ENCODE measurements around the gene CYTH1.
"Not testable (repeated sequence)": the region's sequence is repeated elsewhere in the genome, so short reads cannot be mapped to it uniquely, and the experiment has no call there.

The CYTH1 gene

DNA sequence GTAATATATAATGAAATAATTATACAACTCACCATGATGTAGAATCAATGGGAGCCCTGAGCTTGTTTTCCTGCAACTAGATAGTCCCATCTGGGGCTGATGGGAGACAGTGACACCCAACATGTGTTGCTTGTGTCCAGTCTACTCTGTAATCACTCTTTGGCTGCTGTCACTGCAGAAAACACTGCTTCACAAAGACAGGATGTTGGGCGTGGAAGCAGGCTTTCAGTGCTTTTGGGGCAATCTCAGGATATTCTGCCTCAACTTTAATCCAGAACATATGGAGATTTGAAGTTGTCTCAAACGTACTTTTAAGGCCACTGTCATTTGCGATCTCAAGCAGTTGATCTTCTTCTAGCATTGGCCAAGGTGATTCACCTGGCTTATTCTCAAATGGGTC is 94.9 kb downstream of the CYTH1 start:
- DNase-seq (ENCODE audit: low read depth), result no peak

DNA sequence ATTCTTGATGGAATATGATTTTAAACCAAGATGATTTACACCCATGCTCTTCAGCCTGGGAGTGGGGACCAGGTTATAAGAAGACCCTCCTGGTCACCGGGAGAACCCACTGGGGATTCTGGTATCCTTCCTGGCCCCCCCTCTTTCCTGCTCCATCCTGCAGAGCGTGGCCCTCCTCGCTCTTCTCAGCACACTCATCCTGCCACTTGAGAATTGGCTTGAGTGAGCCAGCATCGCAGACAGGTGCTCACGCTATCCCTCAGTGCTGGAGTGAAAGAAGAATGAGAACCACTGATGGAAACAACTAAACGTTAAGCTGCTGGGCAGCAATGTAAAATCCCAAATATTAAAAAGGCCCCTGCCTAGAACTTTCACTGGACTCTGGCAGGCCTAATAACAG is 98.0 kb downstream of the CYTH1 start:
- no peak for DNase-seq (ENCODE audit: low read depth)

DNA sequence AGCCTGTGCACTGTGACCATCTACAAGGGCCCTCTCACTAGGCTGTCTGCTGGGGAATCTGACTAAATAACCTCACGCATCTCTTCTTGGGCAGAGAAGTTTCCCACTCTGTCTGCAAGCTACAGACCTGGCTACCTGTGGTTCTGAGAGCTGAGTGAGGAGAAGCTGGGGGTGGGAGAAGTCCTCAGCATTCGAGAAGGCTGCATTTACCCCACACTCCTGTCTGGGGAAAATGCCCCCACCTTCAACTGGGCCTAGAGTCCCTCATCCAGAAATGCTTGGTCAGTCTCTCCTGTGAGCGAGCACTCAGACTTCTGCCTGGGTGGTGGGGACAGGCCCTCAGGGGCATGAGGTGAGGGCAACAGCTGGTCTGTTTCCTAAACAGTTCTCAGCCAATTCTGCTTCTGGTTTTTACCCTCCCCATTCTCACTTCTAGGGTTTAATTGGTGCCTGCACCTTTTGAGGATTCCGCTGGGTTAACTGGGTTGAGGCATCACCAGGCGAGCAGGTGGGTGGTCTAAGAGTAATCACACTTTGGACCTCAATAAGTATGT is 98.6 kb downstream of the CYTH1 start:
- no peak for DNase-seq (ENCODE audit: low read depth)

DNA sequence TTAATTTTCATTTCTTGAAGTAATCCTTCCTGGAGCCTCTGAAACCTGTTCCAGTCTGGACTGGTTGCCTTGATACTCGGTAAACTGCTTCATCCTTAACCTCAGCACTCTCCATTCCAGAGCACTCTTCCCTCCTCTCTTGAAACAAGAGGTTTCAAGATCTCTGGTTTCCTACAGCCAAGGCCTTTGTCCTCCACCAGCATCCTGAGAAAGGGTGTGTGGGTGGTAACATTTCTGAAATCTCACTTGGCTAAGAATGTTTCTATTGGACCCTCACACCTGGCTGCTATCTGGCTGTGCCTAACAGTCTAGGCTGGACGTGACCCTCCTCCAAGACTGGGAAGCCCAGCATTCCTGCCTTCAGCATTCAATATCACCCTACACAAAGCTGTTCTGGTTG is 99.7 kb downstream of the CYTH1 start:
- DNase-seq (ENCODE audit: low read depth), result no peak

DNA sequence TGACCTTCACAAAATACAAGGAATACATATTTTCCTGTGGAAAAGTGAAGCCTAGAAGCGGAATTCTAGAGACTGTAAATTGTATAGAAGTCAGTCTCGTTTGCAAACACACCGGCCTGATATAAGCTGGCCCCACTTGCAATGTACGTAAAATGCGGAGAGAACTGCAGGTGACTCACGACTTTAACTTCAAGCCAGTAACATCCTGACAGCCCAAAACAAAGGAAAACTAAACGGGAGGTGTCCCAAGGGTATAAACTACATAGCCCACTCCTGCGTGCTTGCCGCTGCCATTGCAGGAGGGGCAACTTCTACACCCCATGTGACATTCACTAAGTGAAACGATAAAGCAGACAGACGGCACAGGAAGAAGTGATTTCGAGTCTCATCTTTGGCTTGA is 101.6 kb downstream of the CYTH1 start:
- DNase-seq (ENCODE audit: low read depth), result no peak

DNA sequence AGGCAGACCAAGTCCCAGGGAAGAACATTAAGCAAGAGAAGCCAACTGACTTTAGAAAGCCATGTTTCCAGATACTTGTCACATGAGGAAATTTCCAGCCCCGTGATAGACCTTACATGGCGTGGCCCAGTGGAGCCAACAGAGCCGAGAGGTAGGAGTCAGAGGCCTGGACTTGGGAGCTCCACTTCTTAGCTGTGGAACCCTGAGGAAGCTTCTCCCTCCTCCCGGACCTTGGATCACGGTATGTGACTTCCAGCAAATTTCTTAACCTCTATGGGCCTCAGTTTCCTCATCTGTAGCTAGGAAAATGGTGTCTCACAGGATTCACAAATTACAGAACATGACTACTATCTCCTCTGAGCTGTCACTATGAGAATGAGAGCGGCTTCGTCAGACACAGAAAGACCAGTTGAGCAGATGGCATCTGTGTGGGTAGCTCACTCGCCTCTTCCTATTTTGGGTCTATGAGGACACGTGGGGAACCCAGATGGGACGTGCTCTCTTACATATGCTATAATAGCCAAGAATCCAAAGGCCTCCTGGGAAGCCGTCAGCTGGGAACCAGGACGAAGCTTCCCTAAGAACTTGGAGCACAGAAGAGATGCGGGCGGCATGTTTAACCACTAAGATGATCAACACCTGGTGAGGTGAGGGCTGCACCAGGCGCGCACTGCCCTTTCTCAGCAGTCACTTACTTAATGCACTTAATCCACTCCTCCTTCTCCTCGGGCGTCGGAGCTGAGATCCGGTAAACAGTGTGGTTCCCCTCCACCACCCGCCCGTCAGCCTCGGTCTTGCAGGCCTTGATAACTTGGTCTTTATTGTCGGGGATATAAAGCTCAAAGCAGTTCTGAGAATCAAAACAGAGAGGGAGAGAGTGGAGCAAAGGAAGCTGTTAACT is 102.3 kb downstream of the CYTH1 start:
- no peak for DNase-seq (ENCODE audit: low read depth)

DNA sequence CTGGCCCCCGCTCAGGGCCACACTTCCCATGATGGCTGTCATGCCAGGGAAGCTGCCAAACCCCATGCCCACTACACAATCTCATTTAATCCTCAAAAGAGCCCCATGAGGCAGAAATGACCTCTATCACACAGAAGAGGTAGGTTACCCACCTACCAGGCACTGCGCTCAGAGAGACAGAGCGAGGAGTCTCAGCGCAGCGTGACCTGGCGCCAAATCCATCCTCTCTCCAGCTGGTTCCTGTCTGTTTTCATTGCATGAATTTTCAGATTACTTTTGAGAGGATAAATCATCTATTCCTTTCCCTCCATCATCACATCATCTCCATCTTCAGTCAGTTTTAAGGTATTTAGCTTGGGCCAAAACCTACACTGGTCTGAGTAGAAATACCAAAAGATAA is 103.4 kb downstream of the CYTH1 start:
- DNase-seq (ENCODE audit: low read depth), result no peak

DNA sequence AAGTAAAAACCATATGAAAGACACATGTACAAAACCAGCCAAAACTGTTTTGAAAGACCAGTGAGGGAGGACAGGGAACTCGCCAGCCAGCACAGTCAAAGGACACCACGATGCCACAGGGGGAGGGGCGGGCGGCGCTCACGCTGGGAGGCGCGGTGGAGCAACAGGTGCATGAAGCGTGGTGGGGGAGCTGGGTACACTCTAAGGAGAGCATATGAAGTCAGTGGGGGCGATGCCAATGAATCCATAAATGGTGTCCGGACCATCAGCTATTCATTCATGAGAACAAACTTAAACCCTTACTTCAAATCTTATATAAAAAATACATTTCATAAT is 103.9 kb downstream of the CYTH1 start:
- no peak for DNase-seq (ENCODE audit: low read depth)

DNA sequence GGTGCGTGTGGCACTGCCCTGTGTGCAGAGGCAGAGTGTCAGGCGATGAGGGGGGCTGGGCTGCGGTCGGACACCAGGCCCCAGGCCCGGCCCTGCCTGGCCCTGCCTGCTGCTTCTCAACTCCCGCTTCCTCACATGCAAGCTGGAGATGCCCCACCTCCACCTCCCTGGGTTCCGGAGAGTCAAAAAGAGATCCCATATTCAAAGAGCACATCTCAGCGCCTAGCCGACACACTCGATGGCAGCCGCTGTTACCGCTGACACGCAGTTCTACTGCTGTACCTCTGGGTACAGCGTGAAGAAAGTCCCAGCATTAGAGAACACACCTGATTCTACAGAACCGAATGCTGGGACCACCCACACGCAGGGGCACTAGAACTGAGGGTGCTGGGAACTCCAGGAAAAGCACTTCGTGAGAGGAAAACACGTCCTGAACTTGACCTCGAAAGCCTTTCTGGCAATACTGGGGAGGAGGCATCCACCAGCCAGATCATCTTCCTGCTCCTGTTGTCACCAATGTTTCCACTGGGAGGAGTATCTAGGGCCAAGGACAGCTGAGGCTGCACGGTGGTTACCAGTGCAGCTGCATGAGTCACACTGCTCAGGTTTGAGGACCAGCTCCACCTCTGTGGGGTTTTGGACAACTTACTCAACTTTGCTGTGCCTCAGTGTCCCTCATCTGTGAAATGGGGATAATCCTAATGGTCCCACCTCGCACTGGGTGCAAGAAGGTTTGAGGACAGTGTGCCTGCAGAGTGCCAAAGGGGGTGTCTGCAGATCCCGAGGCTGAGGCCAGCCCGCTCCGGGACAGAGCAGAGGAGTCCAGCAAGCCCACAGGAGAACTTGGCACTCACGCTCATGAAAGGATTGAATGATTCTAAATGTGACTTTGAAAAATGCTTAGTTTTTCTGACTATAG is 104.5 kb downstream of the CYTH1 start:
- DNase-seq (ENCODE audit: low read depth), result no peak

DNA sequence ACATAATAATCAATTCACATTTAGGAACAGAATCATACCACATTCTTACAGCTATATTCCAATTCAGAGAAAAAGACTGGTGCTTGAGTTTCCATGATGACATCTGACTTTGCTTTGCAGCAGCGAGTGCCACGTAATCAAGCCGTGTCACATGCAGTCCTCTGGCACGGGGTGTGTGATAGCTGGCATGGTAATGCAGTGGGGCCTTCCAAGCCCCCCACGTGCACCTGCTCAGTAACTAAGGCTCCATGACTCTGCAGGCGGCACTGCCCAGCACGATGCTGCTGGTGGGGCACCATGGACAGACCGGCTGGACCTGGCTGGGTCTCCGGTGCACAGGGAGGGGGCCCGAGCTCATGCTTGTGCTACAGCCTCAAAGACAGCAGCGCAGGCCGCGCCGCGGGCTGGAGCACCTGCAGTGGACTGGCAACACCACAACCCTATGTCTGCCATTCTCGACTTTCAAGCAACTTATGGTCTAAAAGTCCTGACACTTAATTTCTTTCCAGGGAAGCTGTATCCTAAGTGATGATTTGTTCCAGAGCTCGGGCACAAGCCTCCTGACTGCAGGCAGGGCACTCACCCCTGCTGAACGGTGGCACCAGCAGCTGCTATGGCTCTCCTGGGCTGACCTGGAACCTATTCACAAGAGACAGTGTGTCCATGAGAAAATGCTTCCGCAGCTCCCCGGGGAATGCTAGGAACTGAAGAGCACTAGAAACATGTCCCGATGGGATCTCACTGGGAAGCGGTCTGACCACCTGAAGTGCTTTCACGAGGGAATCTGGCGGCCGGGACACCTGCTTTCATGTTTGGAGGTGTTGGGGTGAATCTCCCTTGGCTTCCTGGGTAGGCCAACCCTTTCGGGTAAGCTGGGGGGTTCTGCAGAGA is 105.4 kb downstream of the CYTH1 start:
- DNase-seq (ENCODE audit: low read depth), result no peak

DNA sequence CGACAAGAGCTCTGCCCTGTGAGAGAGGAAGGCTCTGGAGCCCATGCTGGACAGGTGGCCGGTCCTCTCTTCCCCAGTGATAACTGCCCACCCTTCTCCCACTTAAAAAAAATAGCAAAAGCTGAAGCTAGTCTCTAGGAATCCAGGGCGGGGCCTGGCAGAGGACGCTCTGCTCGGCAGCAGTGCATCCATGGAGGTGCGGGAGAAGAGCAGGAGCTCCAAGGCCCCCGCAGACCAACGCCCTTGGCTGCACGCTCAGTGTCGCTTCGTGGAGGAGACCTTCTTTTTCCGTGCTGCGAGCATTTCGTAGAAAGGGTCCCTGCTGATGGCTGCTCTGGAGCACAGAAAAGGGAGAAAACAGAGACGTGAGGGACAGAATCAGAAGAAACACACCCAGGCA is 106.2 kb downstream of the CYTH1 start:
- DNase-seq (ENCODE audit: low read depth), result no peak

DNA sequence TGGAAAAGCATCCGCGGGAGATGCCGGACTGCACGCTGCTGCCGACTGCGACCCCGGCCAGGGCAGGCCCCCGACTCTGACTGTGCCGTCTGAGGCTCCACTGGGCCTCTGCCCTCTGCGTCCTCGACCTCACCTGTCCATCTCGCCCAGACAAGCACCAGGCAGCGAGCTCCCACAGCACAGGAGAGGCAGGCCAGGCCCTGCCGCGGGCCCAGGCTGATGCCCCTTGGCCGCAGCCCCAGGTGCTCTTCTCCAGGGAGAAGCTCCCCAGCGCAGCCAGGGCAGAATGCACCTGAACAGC is 106.8 kb downstream of the CYTH1 start:
- no peak for DNase-seq (ENCODE audit: low read depth)

DNA sequence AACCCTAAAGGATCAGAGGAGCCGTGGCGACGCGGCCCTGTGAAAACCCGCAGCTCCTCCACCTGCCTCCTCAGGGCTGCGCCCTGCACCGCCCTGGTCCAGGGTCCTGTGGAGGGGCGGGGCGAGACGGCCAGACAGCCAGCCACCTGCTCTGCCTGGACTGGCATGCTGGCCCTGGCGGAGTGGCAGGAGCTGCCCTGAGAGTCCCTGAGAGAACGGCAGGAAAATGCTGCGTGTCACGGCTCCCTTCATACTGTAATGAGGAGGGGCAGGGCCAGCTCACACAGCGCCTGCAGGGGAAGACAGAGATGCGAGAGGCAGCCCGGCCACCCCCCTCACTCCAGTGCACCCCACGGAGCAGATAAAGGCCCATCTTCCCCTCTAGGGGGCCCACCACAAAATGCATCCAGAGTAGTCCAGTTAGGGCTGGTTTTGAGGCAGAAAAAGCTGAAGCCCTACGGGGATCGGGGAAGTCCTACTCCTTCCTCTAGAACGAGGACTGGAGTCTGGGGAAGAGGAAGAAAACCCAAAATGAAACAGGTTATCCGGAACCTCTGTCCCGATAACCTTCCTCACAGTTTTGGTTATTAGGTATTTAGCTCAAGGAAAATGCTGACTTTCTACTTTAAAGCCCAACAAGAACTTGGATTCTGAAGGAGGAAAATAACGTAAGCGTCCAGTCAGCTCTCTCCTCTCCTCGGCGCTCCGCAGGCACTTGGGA is 107.3 kb downstream of the CYTH1 start:
- no peak for DNase-seq (ENCODE audit: low read depth)

DNA sequence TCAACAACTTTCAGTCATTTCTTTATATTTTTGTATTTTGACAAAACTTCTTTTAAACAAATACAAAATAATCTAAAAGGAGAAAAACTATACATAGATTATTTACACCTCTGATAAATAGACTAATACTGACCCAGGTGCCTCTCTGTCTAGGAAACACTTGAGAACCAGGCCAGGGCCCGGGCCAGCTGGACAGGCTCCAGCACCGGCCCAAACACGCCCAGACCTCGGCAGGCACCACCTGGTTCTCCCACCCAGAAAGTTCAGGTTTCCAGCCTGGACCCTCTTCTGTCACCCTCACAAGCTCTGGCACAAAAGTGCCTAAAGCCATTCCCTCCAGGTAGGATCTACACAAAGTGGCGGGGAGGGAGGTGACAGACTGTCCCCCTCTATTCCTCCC is 107.9 kb downstream of the CYTH1 start:
- no peak for DNase-seq (ENCODE audit: low read depth)

DNA sequence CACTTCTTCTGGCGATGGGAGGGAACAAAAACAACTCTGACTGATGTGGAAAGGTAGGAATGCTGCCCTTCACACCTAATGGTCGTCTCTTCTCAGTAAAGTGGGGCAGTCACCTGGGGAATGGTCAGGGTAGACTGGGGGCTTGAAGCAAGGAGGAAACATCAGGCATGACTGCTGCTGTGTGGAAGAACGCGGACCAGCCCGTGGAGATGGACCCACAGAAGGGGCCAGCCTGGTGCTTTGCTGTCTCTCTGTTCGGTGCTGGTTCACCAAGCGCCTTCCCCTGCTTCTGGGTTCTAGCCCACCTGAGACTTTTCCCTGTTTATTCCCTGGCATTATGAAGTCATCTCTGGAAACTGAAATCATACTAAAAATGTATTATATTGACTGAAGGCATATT is 108.7 kb downstream of the CYTH1 start:
- DNase-seq (ENCODE audit: low read depth), result no peak

DNA sequence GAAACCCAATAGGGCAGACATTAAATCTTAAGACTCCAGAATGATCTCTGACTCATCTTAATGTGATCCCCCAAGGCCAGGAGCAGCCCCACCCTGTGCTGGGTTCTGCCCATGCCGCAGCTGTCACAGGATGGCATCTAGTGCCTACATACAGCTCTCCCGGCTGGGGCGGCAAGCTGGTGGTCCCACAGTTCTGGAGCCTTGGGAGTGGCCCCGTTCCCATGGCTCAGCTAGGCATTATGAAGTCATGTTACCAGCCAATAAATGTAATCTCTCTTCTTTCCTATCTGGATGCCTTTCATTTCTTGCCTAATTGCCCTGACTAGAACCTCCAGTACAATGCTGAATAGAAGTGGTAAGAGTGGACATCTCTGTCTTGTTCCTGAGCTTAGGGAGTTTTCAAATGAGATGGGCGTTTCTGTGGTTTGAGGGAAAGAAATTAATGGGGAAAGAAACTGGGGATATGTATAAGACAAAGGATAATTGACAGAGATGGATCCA is 109.2 kb downstream of the CYTH1 start:
- DNase-seq (ENCODE audit: low read depth), result no peak

DNA sequence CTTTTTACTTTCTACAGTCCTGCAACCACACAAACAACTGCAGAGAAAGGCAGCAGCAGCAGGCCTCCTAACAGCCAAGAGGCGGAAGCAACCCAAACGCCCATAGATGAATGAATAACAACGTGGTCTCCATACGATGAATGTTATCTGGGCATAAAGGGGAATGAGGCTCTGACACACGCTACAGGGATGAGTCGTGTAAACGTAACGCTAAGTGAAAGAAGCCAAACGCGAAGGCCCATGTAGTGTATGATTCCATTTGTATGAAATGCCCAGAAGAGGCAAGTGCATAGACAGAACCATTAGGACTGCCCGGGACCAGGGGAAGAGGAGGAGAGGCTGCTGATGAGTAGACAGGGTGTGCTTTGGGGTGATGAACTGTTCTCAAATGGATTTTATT is 110.1 kb downstream of the CYTH1 start:
- DNase-seq (ENCODE audit: low read depth), result no peak

DNA sequence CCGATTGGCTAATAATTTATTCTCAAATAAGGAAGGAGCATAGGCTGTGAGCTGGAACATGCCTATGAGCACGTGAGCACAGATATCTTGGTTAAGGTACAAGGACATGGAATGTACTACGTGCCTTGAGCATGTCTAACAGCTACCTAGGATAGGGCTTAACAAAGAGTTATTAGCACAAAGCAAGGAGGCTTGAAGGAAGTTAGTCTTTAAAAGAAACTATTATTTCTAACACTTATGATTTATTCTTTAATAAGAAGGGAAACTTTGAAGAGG is 110.4 kb downstream of the CYTH1 start:
- DNase-seq (ENCODE audit: low read depth), result not testable (repeated sequence)

DNA sequence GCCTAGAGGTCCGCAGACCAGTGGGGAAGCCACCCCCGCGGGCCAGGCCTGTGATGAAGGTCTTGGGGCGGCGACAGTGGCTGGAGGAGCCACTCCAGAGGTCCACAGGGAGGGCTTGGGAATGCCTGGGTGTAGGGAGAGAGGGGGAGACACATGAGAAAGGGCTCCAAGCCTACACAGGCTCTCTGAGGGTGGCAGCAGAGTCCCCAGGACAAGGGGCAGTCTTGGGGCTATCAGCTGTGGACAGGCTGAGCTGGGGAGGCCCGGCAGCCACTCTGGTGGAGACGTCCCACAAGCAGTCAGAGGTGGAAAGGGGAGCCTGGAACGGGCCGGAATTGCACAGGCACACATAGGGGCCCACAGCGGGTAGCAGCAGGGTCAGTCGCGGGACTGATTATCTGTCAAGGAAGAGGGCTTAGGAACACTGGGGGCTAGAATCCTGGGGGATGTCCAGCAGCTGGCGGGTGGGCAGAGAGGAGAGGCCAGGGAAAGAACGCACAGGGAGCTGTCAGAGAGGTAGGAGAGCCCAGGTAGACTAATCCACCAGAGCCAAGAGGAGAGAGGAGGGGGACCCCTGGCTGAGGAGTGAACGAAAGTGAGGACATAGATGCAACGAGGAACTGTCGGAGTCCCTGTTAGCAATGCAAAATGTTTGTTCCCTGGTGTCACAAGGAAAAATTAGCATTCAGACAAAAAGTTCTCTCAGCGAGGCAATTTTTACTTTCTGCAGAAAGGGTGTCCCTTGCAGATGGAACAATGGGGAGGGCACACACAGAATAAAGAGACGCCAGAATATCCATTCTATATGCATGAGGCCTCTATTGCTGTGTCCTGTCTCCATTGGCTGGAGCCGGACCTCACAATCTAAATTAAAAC is 111.0 kb downstream of the CYTH1 start:
- no peak for DNase-seq (ENCODE audit: low read depth)

DNA sequence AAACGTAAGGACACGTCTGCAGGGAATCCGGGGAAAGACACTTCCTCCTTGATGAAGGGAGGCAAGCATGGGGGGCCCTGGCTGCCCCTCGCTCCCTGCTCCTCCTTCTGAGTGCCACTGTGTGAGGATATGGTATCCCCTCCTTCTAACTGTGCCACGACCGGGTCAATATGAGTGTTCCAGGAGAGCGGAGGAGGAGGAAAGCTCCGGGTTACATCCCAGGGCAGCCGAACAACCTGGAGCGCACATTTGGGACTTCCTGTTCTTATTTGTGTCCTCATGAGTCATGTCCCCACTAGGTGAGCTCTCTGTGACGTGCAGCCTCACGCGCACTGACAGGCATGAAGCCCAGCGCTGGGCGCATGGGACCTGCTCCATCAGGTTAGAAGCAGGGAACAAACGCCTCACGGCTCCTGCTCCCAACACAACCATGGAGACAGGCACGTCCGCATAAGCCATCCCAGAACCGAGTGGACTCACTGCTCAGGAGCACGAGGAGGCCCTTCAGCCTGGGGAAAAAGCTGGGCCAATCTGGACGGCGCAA is 112.0 kb downstream of the CYTH1 start:
- no peak for DNase-seq (ENCODE audit: low read depth)
